GM12878 (cell line): Measurements from ENCODE around the gene RPS6KA3. TPM values are rescaled to one million over a fixed set of nuclear protein-coding genes. Genes with fewer than 3 reads are reported as not detected.

Experiments used
- ATAC-seq: fragments of 200-7000 bp; cut with Tn5 transposase; 3 replicates; pipeline ENCODE4 v1.9.1; 2020; ENCODE audit warnings: mild to moderate bottlenecking, moderate library complexity
- BruUV-seq: library from RNA; stranded (reverse); fragments of 400-500 nt; replicated peaks from 2 replicates; lab custom pipeline; 2021; lab: Mats Ljungman, UMichigan
- CTCF ChIA-PET: fragments of 300-600 bp; sonication (Branson Sonifier 250); formaldehyde crosslinking; extraction: SDS; loops from one replicate; lab custom pipeline; 2021; ENCODE audit warnings: inconsistent platforms; lab: Yijun Ruan, JAX
- POLR2A ChIA-PET: fragments of 350-600 bp; formaldehyde crosslinking; extraction: SDS; loops from one replicate; lab custom pipeline; 2021; ENCODE audit warnings: inconsistent platforms; lab: Charles Lee
- RAD21 ChIA-PET: fragments of 300-600 bp; sonication (Branson Sonifier 250); formaldehyde crosslinking; loops from one replicate; lab custom pipeline; 2023; ENCODE audit warnings: antibody characterized with exemption; ENCODE audit not compliant: unreplicated experiment; lab: Charles Lee
- SMC1A ChIA-PET: fragments of 300-600 bp; sonication (Branson Sonifier 250); formaldehyde crosslinking; loops from one replicate; lab custom pipeline; 2023; ENCODE audit not compliant: unreplicated experiment, uncharacterized antibody; lab: Charles Lee
- DNase-seq: peaks from one replicate; pipeline ENCODE4 v3.0.0-alpha.2; 2011; ENCODE audit warnings: low read depth, low spot score
- FAIRE-seq: peaks from 3 replicates; lab custom pipeline; 2011; peaks lifted over from hg19 to GRCh38; lab: Jason Lieb, UNC
- H2AFZ ChIP-seq: 2 replicates; pipeline ENCODE4 v1.6.0; 2011; ENCODE audit warnings: low read depth, low read length, control low read depth; ENCODE audit not compliant: control insufficient read depth
- H3K27ac ChIP-seq: 2 replicates; pipeline ENCODE4 v1.5.1; 2011; ENCODE audit warnings: control low read depth; ENCODE audit not compliant: control insufficient read depth, insufficient read depth
- H3K27me3 ChIP-seq, 2 experiments: replicated peaks in 1 of 2; 2 replicates each; pipeline versions ENCODE4 v1.6.0 to v1.6.1; 2011; ENCODE audit warnings: low read length in 1 of 2; ENCODE audit not compliant: control insufficient read depth in 2 of 2, insufficient read depth in 2 of 2
- H3K36me3 ChIP-seq, 2 experiments: 2 replicates each; pipeline ENCODE4 v1.5.1; 2011; ENCODE audit warnings: low read length in 1 of 2; ENCODE audit not compliant: control insufficient read depth in 2 of 2, insufficient read depth in 2 of 2
- H3K4me1 ChIP-seq: 2 replicates; pipeline ENCODE4 v1.6.1; 2011; ENCODE audit warnings: mild to moderate bottlenecking, low read length, moderate library complexity, mixed read lengths; ENCODE audit not compliant: control insufficient read depth, insufficient read depth
- H3K4me2 ChIP-seq: 2 replicates; pipeline ENCODE4 v1.6.0; 2011; ENCODE audit warnings: control low read depth; ENCODE audit not compliant: control insufficient read depth, insufficient read depth
- H3K4me3 ChIP-seq: fragments of 200-600 bp; sonication (generic); 2 replicates; pipeline ENCODE4 v1.5.1; 2016
- H3K79me2 ChIP-seq: 2 replicates; pipeline ENCODE4 v1.6.0; 2011; ENCODE audit warnings: low read length; ENCODE audit not compliant: control insufficient read depth, insufficient read depth
- H3K9ac ChIP-seq: 2 replicates; pipeline ENCODE4 v1.8.0; 2011; ENCODE audit warnings: low read length, control low read depth, mixed read lengths; ENCODE audit not compliant: control insufficient read depth, insufficient read depth
- H3K9me3 ChIP-seq: replicated peaks from 3 replicates; pipeline ENCODE4 v1.5.1; 2011; ENCODE audit warnings: mild to moderate bottlenecking, low read length; ENCODE audit not compliant: control insufficient read depth, insufficient read depth
- H4K20me1 ChIP-seq: 2 replicates; pipeline ENCODE4 v1.6.0; 2011; ENCODE audit not compliant: control insufficient read depth, insufficient read depth
- BHLHE40 ChIP-seq, 2 experiments: fragments of 450-650 bp in 1 of 2; IDR thresholded peaks; 2 replicates each; pipeline ENCODE4 v1.6.1; 2011 to 2017; ENCODE audit warnings: low read depth in 2 of 2, borderline replicate concordance in 1 of 2, improper control_type of control experiment in 1 of 2, low read length in 1 of 2, mild to moderate bottlenecking in 1 of 2
- GATAD2B ChIP-seq: fragments of 450-650 bp; conservative IDR thresholded peaks from 2 replicates; pipeline ENCODE4 v1.6.1; 2017; ENCODE audit warnings: low read depth, mild to moderate bottlenecking, moderate library complexity
- KDM1A ChIP-seq: fragments of 200-600 bp; sonication (generic); IDR thresholded peaks from 2 replicates; pipeline ENCODE4 v1.6.1; 2016; ENCODE audit warnings: borderline replicate concordance
- RUNX3 ChIP-seq: IDR thresholded peaks from 2 replicates; pipeline ENCODE4 v1.6.1; 2012; ENCODE audit warnings: low read length, inconsistent platforms
- SIN3A ChIP-seq: IDR thresholded peaks from 2 replicates; pipeline ENCODE4 v1.6.1; 2012; ENCODE audit warnings: low read depth, low read length, improper control_type of control experiment
- SMAD5 ChIP-seq: IDR thresholded peaks from 2 replicates; pipeline ENCODE4 v1.6.1; 2016; ENCODE audit warnings: antibody characterized with exemption, low read depth
- SPI1 ChIP-seq: IDR thresholded peaks from 2 replicates; pipeline ENCODE4 v1.6.1; 2011; ENCODE audit warnings: low read depth, mild to moderate bottlenecking, low read length, moderate library complexity, borderline replicate concordance; ENCODE audit not compliant: insufficient read depth
- ZNF274 ChIP-seq: IDR thresholded peaks from one replicate; pipeline ENCODE4 v1.8.0; 2011; ENCODE audit not compliant: insufficient read length, insufficient read depth
- WGBS: methylation state at CpG from one replicate; pipeline ENCODE4 v1.1.6; 2016; ENCODE audit warnings: low lambda C conversion rate; ENCODE audit not compliant: insufficient replicate concordance, insufficient coverage; ENCODE audit errors: missing lambda C conversion rate; 5-methylcytosine and 5-hydroxymethylcytosine counted together
- in situ Hi-C: fragments of 300-500 bp; cut with MboI; formaldehyde crosslinking; loops from 9 replicates; pipeline ENCODE4 v1.14.3; 2018; ENCODE audit warnings: mixed read lengths
- intact Hi-C: fragments of 100-400 bp; cut with micrococcal nuclease; formaldehyde crosslinking; loops from one replicate; pipeline ENCODE4 v1.14.2; 2022; ENCODE audit not compliant: unreplicated experiment
- polyA plus RNA-seq, 11 experiments: library from polyadenylated mRNA; depleted of rRNA in 4 of 11; unstranded in 6 of 11; stranded (reverse) in 5 of 11; fragments of >200 nt; fragmentation: Nextera tagmentation in 4 of 11; fragmentation: Illumina TruSeq in 1 of 11; extraction: Ambion mirVana in 4 of 11; extraction: Trizol in 1 of 11; gene quantifications; 1 replicate in 1 of 11; 2 replicates in 10 of 11; pipeline versions ENCODE4 v1.2.1 to v1.2.3, GENCODE V29; 2011 to 2016; ENCODE audit warnings: inconsistent platforms in 2 of 11, missing spikeins in 2 of 11, low read depth in 1 of 11
- total RNA-seq, 4 experiments: library from RNA; depleted of rRNA in 3 of 4; stranded (reverse); fragments of >200 nt in 3 of 4; fragmentation: Illumina TruSeq in 1 of 4; extraction: Trizol in 1 of 4; gene quantifications; 2 replicates each; pipeline versions ENCODE4 v1.2.1 to v1.2.3, GENCODE V29; 2013 to 2021
- TF ChIP-seq, protein P1 (sequence below): fragments of 450-650 bp; conservative IDR thresholded peaks from 2 replicates; pipeline ENCODE4 v1.6.1; 2017; ENCODE audit warnings: mild to moderate bottlenecking, moderate library complexity

RPS6KA3 gene
- total and polyA plus RNA-seq, 10 of the 15 experiments (the other 5 are each of a cell fraction or from before 2014, with no cell fraction given), result 2.8 to 35.6 (median 15.8) TPM

DNA sequence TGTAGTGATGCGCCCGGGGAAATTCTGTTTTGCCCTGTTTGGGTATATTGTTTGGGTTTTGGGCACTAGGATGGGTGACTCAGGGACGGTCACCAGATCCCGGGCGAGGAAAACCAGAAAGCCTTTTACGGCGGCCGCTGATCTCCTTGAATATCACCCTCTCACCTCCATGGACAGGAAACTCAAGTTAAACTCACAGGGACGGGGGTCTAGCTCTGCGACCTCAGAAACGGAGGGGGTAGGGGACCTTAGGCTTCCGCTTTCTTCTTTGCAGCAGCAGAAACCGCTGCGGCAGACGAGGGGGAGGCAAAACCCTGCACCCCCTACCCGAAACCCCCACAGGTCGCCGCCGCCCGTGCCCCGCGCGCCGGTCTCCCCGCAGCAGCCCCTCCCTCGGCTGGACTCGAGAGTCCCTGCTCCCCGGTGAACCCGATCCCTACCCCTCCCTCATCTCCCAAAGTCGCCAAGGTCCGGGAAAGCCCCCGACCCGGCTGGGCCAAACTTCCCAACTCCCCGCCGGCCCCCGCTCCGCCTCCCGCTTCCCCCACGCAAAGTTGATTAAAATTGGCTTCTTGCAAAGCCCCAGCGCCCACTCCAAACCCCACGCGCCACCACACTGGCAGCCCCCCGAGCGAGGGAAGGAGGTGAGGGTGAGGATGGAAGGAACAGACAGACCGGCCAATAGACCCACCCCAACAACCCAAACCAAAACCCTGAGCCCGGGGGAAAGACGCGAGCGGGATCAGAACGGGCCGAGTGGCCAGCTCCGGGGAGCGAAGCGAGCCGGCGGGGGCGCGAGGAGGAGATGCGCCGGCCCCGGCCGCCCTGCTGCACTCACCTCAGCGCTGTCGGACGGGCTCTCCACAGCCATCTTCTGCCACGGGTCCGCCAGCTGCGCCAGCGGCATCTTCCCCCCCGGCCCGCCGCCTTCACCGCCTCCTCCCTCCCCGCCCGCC, 705 bp downstream of the RPS6KA3 start:
- SMC1A ChIA-PET, result no interaction called here
- in situ Hi-C loops, result no loop called here
- no peak overlapping the region for H2AFZ ChIP-seq

More for the DNA sequence above, 705 bp downstream of the RPS6KA3 start:
- FAIRE-seq, result no peak
- peak; percentile 15 for ATAC-seq
- CTCF ChIA-PET, result no interaction called here
- BruUV-seq, result TSS peak; percentile 64
- H3K4me3 ChIP-seq, result peak overlapping the region; percentile 70
- no peaks in the 10 kb centered on the region for H3K4me1 ChIP-seq
- H3K27ac ChIP-seq, result peak overlapping the region; percentile 28
- H4K20me1 ChIP-seq, result no peaks in the 10 kb centered on the region
- no peak overlapping the region; the same call in 1 of the 2 replicates for H3K4me2 ChIP-seq
- peaks cover 43% of the 10 kb centered on the region for H3K79me2 ChIP-seq
- DNase-seq, result no peak
- H3K9me3 ChIP-seq, result no peaks in the 10 kb centered on the region; the same call in 1 of the 3 replicates
- POLR2A ChIA-PET, result interaction anchor here (1.1 kb wide), 1 partner anchor 135 kb away, joined by 7 read pairs; no protein-coding TSS in a partner anchor
- 0 out of 2 replicates have a peak, but pooled peaks have one; percentile 22 for TF ChIP-seq SIN3A
- TF ChIP-seq ZNF274, result no peak
- no peak for TF ChIP-seq SMAD5
- peak; percentile 12; the same call in 1 of the 2 replicates for TF ChIP-seq RUNX3
- TF ChIP-seq SPI1, result peak; percentile 46; the same call in 1 of the 2 replicates
- TF ChIP-seq, protein P1, sequence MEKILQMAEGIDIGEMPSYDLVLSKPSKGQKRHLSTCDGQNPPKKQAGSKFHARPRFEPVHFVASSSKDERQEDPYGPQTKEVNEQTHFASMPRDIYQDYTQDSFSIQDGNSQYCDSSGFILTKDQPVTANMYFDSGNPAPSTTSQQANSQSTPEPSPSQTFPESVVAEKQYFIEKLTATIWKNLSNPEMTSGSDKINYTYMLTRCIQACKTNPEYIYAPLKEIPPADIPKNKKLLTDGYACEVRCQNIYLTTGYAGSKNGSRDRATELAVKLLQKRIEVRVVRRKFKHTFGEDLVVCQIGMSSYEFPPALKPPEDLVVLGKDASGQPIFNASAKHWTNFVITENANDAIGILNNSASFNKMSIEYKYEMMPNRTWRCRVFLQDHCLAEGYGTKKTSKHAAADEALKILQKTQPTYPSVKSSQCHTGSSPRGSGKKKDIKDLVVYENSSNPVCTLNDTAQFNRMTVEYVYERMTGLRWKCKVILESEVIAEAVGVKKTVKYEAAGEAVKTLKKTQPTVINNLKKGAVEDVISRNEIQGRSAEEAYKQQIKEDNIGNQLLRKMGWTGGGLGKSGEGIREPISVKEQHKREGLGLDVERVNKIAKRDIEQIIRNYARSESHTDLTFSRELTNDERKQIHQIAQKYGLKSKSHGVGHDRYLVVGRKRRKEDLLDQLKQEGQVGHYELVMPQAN, result 0 out of 2 replicates have a peak, but pooled peaks have one; percentile 14
- 0 out of 2 replicates have a peak, but pooled peaks have one; percentile 2 for TF ChIP-seq GATAD2B
- TF ChIP-seq BHLHE40 (IDR thresholded peaks at IDR 0.05; ENCODE audit: borderline replicate concordance in 1 of 2, low read depth in 2 of 2, low read length in 1 of 2), result peak in 1 of 2 experiments; percentile 44; a peak in 1 of 4 replicates
- no peak for TF ChIP-seq KDM1A
- intact Hi-C loops, result loop anchor here (5.0 kb wide), 2 partner anchors 56 to 251 kb away; no protein-coding TSS in a partner anchor
- no peaks in the 10 kb centered on the region for H3K36me3 ChIP-seq
- 39% methylated on average over 38 of the region's 75 CpGs for WGBS
- peaks cover 2 to 6% of the 10 kb centered on the region in 2 experiments; a peak in 1 of 4 replicates for H3K27me3 ChIP-seq
- RAD21 ChIA-PET, result no interaction called here
- peak overlapping the region; percentile 55 for H3K9ac ChIP-seq
